H1 (cell line): ENCODE data around the gene AIRE. TPM values are rescaled to one million over a fixed set of nuclear protein-coding genes. Genes with fewer than 3 reads are reported as not detected.

Experiments used
- CTCF ChIA-PET: fragments of 300-600 bp; sonication (Branson Sonifier 250); formaldehyde crosslinking; loops from one replicate; lab custom pipeline; 2021; ENCODE audit not compliant: partially characterized antibody; lab: Charles Lee
- POLR2A ChIA-PET: fragments of 300-600 bp; sonication (Branson Sonifier 250); formaldehyde crosslinking; loops from one replicate; lab custom pipeline; 2021; ENCODE audit warnings: inconsistent platforms; ENCODE audit not compliant: partially characterized antibody; lab: Charles Lee
- DNase-seq, 2 experiments: peaks; one replicate each; pipeline versions ENCODE4 v3.0.0 to v3.0.0-alpha.2; 2010 to 2022; ENCODE audit warnings: low spot score in 2 of 2, low read depth in 1 of 2, mixed read lengths in 1 of 2
- FAIRE-seq: peaks from 2 replicates; lab custom pipeline; 2011; peaks lifted over from hg19 to GRCh38; lab: Jason Lieb, UNC
- H2AFZ ChIP-seq: 2 replicates; pipeline ENCODE4 v1.8.1; 2012; ENCODE audit warnings: low read length, inconsistent platforms
- H2AK5ac ChIP-seq: 2 replicates; pipeline ENCODE4 v1.6.1; 2013; ENCODE audit warnings: low read depth, low read length
- H2BK120ac ChIP-seq: replicated peaks from 2 replicates; pipeline ENCODE3; 2013; ENCODE audit warnings: low read depth, low read length, inconsistent platforms
- H2BK12ac ChIP-seq: 2 replicates; pipeline ENCODE4 v1.6.1; 2013; ENCODE audit warnings: low read depth, low read length
- H2BK15ac ChIP-seq: 2 replicates; pipeline ENCODE4 v1.6.1; 2013; ENCODE audit warnings: low read length
- H2BK20ac ChIP-seq: 2 replicates; pipeline ENCODE4 v1.6.1; 2013; ENCODE audit warnings: low read length
- H2BK5ac ChIP-seq: 2 replicates; pipeline ENCODE4 v1.6.1; 2013; ENCODE audit warnings: low read depth, low read length
- H3K14ac ChIP-seq: 2 replicates; pipeline ENCODE4 v1.6.1; 2013; ENCODE audit warnings: inconsistent platforms; ENCODE audit not compliant: insufficient read length
- H3K18ac ChIP-seq: 2 replicates; pipeline ENCODE4 v1.6.1; 2013; ENCODE audit warnings: low read length; ENCODE audit errors: extremely low read depth
- H3K23ac ChIP-seq: 2 replicates; pipeline ENCODE4 v1.6.1; 2013; ENCODE audit warnings: inconsistent platforms; ENCODE audit not compliant: insufficient read length
- H3K23me2 ChIP-seq: 2 replicates; pipeline ENCODE4 v1.6.1; 2013; ENCODE audit warnings: low read depth, low read length
- H3K27ac ChIP-seq: 2 replicates; pipeline ENCODE4 v1.6.1; 2011; ENCODE audit warnings: low read depth, low read length, inconsistent platforms
- H3K27me3 ChIP-seq, 4 experiments: replicated peaks in 1 of 4; 1 replicate in 1 of 4; 2 replicates in 3 of 4; pipeline versions ENCODE4 v1.6.1 to v1.8.1; 2011 to 2013; ENCODE audit warnings: low read length in 3 of 4, mild to moderate bottlenecking in 3 of 4, inconsistent platforms in 2 of 4, mixed read lengths in 2 of 4, moderate library complexity in 1 of 4; ENCODE audit not compliant: control insufficient read depth in 3 of 4, insufficient read depth in 3 of 4; ENCODE audit errors: extremely low read depth in 1 of 4
- H3K36me3 ChIP-seq, 4 experiments: 2 replicates each; pipeline versions ENCODE4 v1.6.1 to v1.8.1; 2011 to 2013; ENCODE audit warnings: mild to moderate bottlenecking in 4 of 4, low read length in 3 of 4, moderate library complexity in 2 of 4, control low read depth in 1 of 4, inconsistent platforms in 1 of 4; ENCODE audit not compliant: insufficient read depth in 4 of 4, control insufficient read depth in 2 of 4
- H3K4ac ChIP-seq: replicated peaks from 2 replicates; pipeline ENCODE3; 2013; ENCODE audit warnings: low read length, low read depth, mixed read lengths, inconsistent platforms; ENCODE audit not compliant: insufficient read length
- H3K4me1 ChIP-seq, 4 experiments: replicated peaks in 1 of 4; 1 replicate in 1 of 4; 2 replicates in 3 of 4; pipeline versions ENCODE4 v1.6.1 to v1.8.1; 2011 to 2013; ENCODE audit warnings: low read length in 3 of 4, inconsistent platforms in 2 of 4, mixed read lengths in 1 of 4; ENCODE audit not compliant: insufficient read depth in 4 of 4, control insufficient read depth in 3 of 4
- H3K4me2 ChIP-seq, 2 experiments: 2 replicates each; pipeline versions ENCODE4 v1.6.1 to v1.8.1; 2011 to 2013; ENCODE audit warnings: low read depth in 2 of 2, low read length in 2 of 2, control low read depth in 1 of 2, inconsistent platforms in 1 of 2, mild to moderate bottlenecking in 1 of 2; ENCODE audit not compliant: insufficient read depth in 1 of 2
- H3K4me3 ChIP-seq, 4 experiments: fragments of 200-600, 300-600 bp in 1 of 4; sonication (generic), shearing (Covaris generic), sonication (Bioruptor Twin) in 1 of 4; 2 replicates each; pipeline versions ENCODE4 v1.5.1 to v1.8.1; 2011 to 2016; ENCODE audit warnings: low read length in 4 of 4, low read depth in 3 of 4, control low read depth in 2 of 4, inconsistent platforms in 2 of 4, mild to moderate bottlenecking in 2 of 4, mixed read lengths in 1 of 4, moderate library complexity in 1 of 4; ENCODE audit not compliant: insufficient read depth in 2 of 4; ENCODE audit errors: extremely low read depth in 1 of 4
- H3K56ac ChIP-seq: replicated peaks from 2 replicates; pipeline ENCODE3; 2013; ENCODE audit warnings: low read depth, mild to moderate bottlenecking, mixed read lengths, low read length, inconsistent platforms; ENCODE audit not compliant: insufficient read length
- H3K79me1 ChIP-seq: 2 replicates; pipeline ENCODE4 v1.6.1; 2013; ENCODE audit warnings: low read depth, low read length, control low read depth
- H3K79me2 ChIP-seq, 2 experiments: 2 replicates each; pipeline versions ENCODE4 v1.6.1 to v1.8.1; 2012 to 2013; ENCODE audit warnings: low read length in 2 of 2, mild to moderate bottlenecking in 2 of 2, inconsistent platforms in 1 of 2; ENCODE audit not compliant: insufficient read depth in 2 of 2, control insufficient read depth in 1 of 2
- H3K9ac ChIP-seq, 4 experiments: replicated peaks in 1 of 4; 1 replicate in 1 of 4; 2 replicates in 3 of 4; pipeline versions ENCODE4 v1.6.1 to v1.8.1; 2011 to 2013; ENCODE audit warnings: low read depth in 3 of 4, low read length in 3 of 4, control low read depth in 2 of 4, mild to moderate bottlenecking in 2 of 4, moderate library complexity in 2 of 4, inconsistent platforms in 1 of 4; ENCODE audit errors: extremely low read depth in 1 of 4
- H3K9me3 ChIP-seq, 2 experiments: 2 replicates each; pipeline versions ENCODE4 v1.6.1 to v1.8.1; 2012 to 2013; ENCODE audit warnings: mild to moderate bottlenecking in 2 of 2, moderate library complexity in 2 of 2, control low read depth in 1 of 2, inconsistent platforms in 1 of 2, low read depth in 1 of 2, low read length in 1 of 2, mixed read lengths in 1 of 2; ENCODE audit not compliant: insufficient read depth in 2 of 2
- H4K20me1 ChIP-seq, 2 experiments: replicated peaks in 1 of 2; 2 replicates each; pipeline versions ENCODE3 to v1.8.1; 2011 to 2013; ENCODE audit warnings: inconsistent platforms in 2 of 2, low read length in 2 of 2, mild to moderate bottlenecking in 1 of 2; ENCODE audit not compliant: insufficient read depth in 2 of 2, control insufficient read depth in 1 of 2
- H4K5ac ChIP-seq: 2 replicates; pipeline ENCODE4 v1.6.1; 2013; ENCODE audit warnings: low read length, low read depth, mixed read lengths, inconsistent platforms; ENCODE audit not compliant: insufficient read length
- H4K8ac ChIP-seq: 2 replicates; pipeline ENCODE4 v1.8.0; 2013; ENCODE audit warnings: mild to moderate bottlenecking, moderate library complexity, low read length, inconsistent platforms; ENCODE audit not compliant: insufficient read depth; ENCODE audit errors: extremely low read depth
- H4K91ac ChIP-seq: replicated peaks from 2 replicates; pipeline ENCODE3; 2013; ENCODE audit warnings: low read length, mixed read lengths, inconsistent platforms; ENCODE audit not compliant: insufficient read length
- CBX5 ChIP-seq: fragments of 300-800, 300-1000 bp; sonication (generic); IDR thresholded peaks from 2 replicates; pipeline ENCODE4 v1.7.1; 2016; ENCODE audit warnings: antibody characterized with exemption, low read length, low read depth
- CTBP2 ChIP-seq: IDR thresholded peaks from 2 replicates; pipeline ENCODE4 v1.7.0; 2011; ENCODE audit warnings: borderline replicate concordance, mild to moderate bottlenecking, moderate library complexity, mixed read lengths, low read length; ENCODE audit not compliant: insufficient read depth, insufficient read length
- CTCF ChIP-seq, 3 experiments: IDR thresholded peaks; 1 replicate in 2 of 3; 2 replicates in 1 of 3; pipeline versions ENCODE4 v1.5.1 to v1.6.1; 2011; ENCODE audit warnings: low read length in 3 of 3, mild to moderate bottlenecking in 3 of 3, inconsistent platforms in 2 of 3, low read depth in 1 of 3, moderate library complexity in 1 of 3; ENCODE audit not compliant: insufficient read depth in 1 of 3; ENCODE audit errors: control extremely low read depth in 1 of 3
- JUN ChIP-seq: IDR thresholded peaks from 2 replicates; pipeline ENCODE4 v1.6.1; 2011; ENCODE audit warnings: low read depth, mild to moderate bottlenecking, improper control_type of control experiment, low read length
- MAFK ChIP-seq: IDR thresholded peaks from 2 replicates; pipeline ENCODE4 v1.6.1; 2012; ENCODE audit warnings: low read depth, mild to moderate bottlenecking, improper control_type of control experiment, low read length
- PHF8 ChIP-seq: fragments of 200-600 bp; sonication (generic); conservative IDR thresholded peaks from 2 replicates; pipeline ENCODE4 v1.7.1; 2012; ENCODE audit warnings: low read depth, mild to moderate bottlenecking, inconsistent platforms, low read length, moderate library complexity
- RFX5 ChIP-seq: IDR thresholded peaks from 2 replicates; pipeline ENCODE4 v1.6.1; 2011; ENCODE audit warnings: low read depth, low read length, improper control_type of control experiment, borderline replicate concordance
- TCF12 ChIP-seq: IDR thresholded peaks from 2 replicates; pipeline ENCODE4 v1.6.1; 2011; ENCODE audit warnings: low read depth, mild to moderate bottlenecking, low read length
- WGBS, 2 experiments: shearing (Covaris generic) in 1 of 2; methylation state at CpG; one replicate each; pipeline versions ENCODE4 v1.1.6 to v1.1.7; 2013 to 2015; ENCODE audit warnings: low lambda C conversion rate in 2 of 2, mixed read lengths in 2 of 2, inconsistent platforms in 1 of 2, low coverage in 1 of 2, missing lambda C conversion rate in 1 of 2; ENCODE audit not compliant: insufficient replicate concordance in 2 of 2, insufficient coverage in 1 of 2, insufficient read length in 1 of 2; ENCODE audit errors: extremely low coverage in 1 of 2, missing lambda C conversion rate in 1 of 2; 5-methylcytosine and 5-hydroxymethylcytosine counted together
- polyA plus RNA-seq, 7 experiments: library from polyadenylated mRNA; depleted of rRNA in 3 of 7; stranded (reverse) in 5 of 7; unstranded in 2 of 7; fragments of >200 nt in 5 of 7; fragments of 200-250 nt in 2 of 7; gene quantifications; 1 replicate in 5 of 7; 2 replicates in 1 of 7; 4 replicates in 1 of 7; pipeline versions ENCODE4 v1.2.1 to v1.2.3, GENCODE V29; 2011 to 2013; ENCODE audit warnings: missing spikeins in 2 of 7, mixed read lengths in 2 of 7
- total RNA-seq: library from RNA; stranded (reverse); fragmentation: NEBNext Ultra II Directional; extraction: Animal tissue kit (Norgen Biotek cat#: 25700); gene quantifications from 2 replicates; pipeline ENCODE4 v1.2.1, GENCODE V29; 2021

AIRE gene
- total and polyA plus RNA-seq, 2 of the 8 experiments (the other 6 are each of a cell fraction or from before 2014, with no cell fraction given): 0.09 TPM; not detected in 1

- Histone ChIP-seq H3K23ac (no peak overlapping the region), H2AK5ac (no peak overlapping the region), H3K4ac (no peak overlapping the region), H3K27me3 (peaks cover 0 to 28% (median 17%) of the 10 kb centered on the region in 4 experiments; a peak in 5 of 7 replicates), H3K56ac (no peak overlapping the region), H2BK120ac (no peak overlapping the region), H4K91ac (no peak overlapping the region), H3K27ac (no peak overlapping the region), H3K79me1 (no peaks in the 10 kb centered on the region), H3K9ac (no peak overlapping the region), H4K20me1 (no peaks in the 10 kb centered on the region), H4K8ac (no peak overlapping the region), H3K23me2 (no peaks in the 10 kb centered on the region; the same call in 1 of the 2 replicates), H3K36me3 (no peaks in the 10 kb centered on the region), H3K4me1 (peaks cover 0 to 23% (median 15%) of the 10 kb centered on the region in 4 experiments; a peak in 6 of 7 replicates), H2BK15ac (no peak overlapping the region), H2BK20ac (no peak overlapping the region), H3K4me3 (peak overlapping the region in 3 of 4 experiments; percentile 26 to 57 (median 26); a peak in 3 of 8 replicates), H2BK5ac (no peak overlapping the region), H3K4me2 (peak overlapping the region; percentile 48 to 89; a peak in 3 of 4 replicates), H3K79me2 (no peaks in the 10 kb centered on the region)
- ChIA-PET CTCF (interaction anchor here (3.4 to 5.3 kb wide), 2 partner anchors 10 to 18 kb away, joined by 11 to 53 read pairs; no protein-coding TSS in a partner anchor), POLR2A (no interaction called here)
- WGBS, 2 experiments: 80% methylated on average over 9 of the region's 21 CpGs; no CpG with 5 or more reads in 1 of the 2 experiments
- no peak for DNase-seq
- TF ChIP-seq CTBP2 (no peak), JUN (no peak), CBX5 (no peak), TCF12 (no peak), PHF8 (no peak), MAFK (no peak), RFX5 (no peak), CTCF (IDR thresholded peaks at IDR 0.05; ENCODE audit: control extremely low read depth in 1 of 3, insufficient read depth in 1 of 3, low read depth in 1 of 3, low read length in 3 of 3) (no peak)
- TF ChIP-seq, all 59 proteins: peak for 0
- Histone ChIP-seq H3K14ac (no peak overlapping the region), H3K18ac (no peak overlapping the region), H2BK12ac (no peak overlapping the region), H2AFZ (no peak overlapping the region), H4K5ac (no peak overlapping the region), H3K9me3 (no peaks in the 10 kb centered on the region)
- no peak for FAIRE-seq
Measured at GRCh38 chr21:44286086-44286715, 525 bp downstream of the AIRE start.
